CD4-positive, alpha-beta T cell (primary cell): ENCODE data around the gene ZNF764. TPM values are rescaled to one million over a fixed set of nuclear protein-coding genes. Genes with fewer than 3 reads are reported as not detected.

Experiments used
- ATAC-seq: fragments of 200-7000 bp; cut with Tn5 transposase; one replicate; pipeline ENCODE4 v1.10.0; 2022; ENCODE audit warnings: mild to moderate bottlenecking; ENCODE audit not compliant: poor library complexity
- CTCF ChIA-PET: fragments of 350-600 bp; sonication (Branson Sonifier 250); formaldehyde crosslinking; loops from one replicate; lab custom pipeline; 2021; ENCODE audit warnings: antibody characterized with exemption, inconsistent platforms; lab: Charles Lee
- POLR2A ChIA-PET: fragments of 350-600 bp; sonication (Branson Sonifier 250); formaldehyde crosslinking; loops from one replicate; lab custom pipeline; 2021; ENCODE audit warnings: antibody characterized with exemption, inconsistent platforms; lab: Charles Lee
- DNase-seq, 14 experiments: peaks; one replicate each; pipeline ENCODE4 v3.0.0-alpha.2; 2013 to 2020; ENCODE audit warnings: mixed read lengths in 2 of 14
- H3K27ac ChIP-seq, 2 donors: one replicate each; pipeline versions ENCODE4 v1.5.1 to v1.7.0; 2013; ENCODE audit warnings: low read length in 2 of 2, low read depth in 1 of 2, mild to moderate bottlenecking in 1 of 2
- H3K27me3 ChIP-seq, 2 experiments: 1 replicate in 1 of 2; 2 replicates in 1 of 2; pipeline versions ENCODE4 v1.6.1 to v1.7.0; 2013; ENCODE audit warnings: low read length in 2 of 2, control low read depth in 1 of 2, mild to moderate bottlenecking in 1 of 2, moderate library complexity in 1 of 2; ENCODE audit not compliant: insufficient read depth in 2 of 2, control insufficient read depth in 1 of 2
- H3K36me3 ChIP-seq: one replicate; pipeline ENCODE4 v1.6.1; 2013; ENCODE audit warnings: low read length, control low read depth; ENCODE audit not compliant: insufficient read depth
- H3K4me1 ChIP-seq: one replicate; pipeline ENCODE4 v1.6.1; 2013; ENCODE audit warnings: low read length, control low read depth; ENCODE audit not compliant: insufficient read depth
- H3K4me3 ChIP-seq: one replicate; pipeline ENCODE4 v1.5.1; 2013; ENCODE audit warnings: mild to moderate bottlenecking, low read length, moderate library complexity
- H3K9me3 ChIP-seq, 2 experiments: 1 replicate in 1 of 2; 2 replicates in 1 of 2; pipeline versions ENCODE4 v1.6.1 to v1.7.0; 2013; ENCODE audit warnings: low read length in 2 of 2, mild to moderate bottlenecking in 2 of 2, control low read depth in 1 of 2, moderate library complexity in 1 of 2; ENCODE audit not compliant: control insufficient read depth in 1 of 2, insufficient read depth in 1 of 2
- H3K27ac Mint-ChIP-seq: one replicate; pipeline ENCODE4 v1.8.0; 2020; ENCODE audit warnings: mixed read lengths
- H3K27me3 Mint-ChIP-seq: one replicate; pipeline ENCODE4 v1.8.0; 2021; ENCODE audit warnings: mixed read lengths
- H3K36me3 Mint-ChIP-seq: one replicate; pipeline ENCODE4 v1.8.0; 2021; ENCODE audit warnings: low read depth, mixed read lengths
- H3K4me1 Mint-ChIP-seq: one replicate; pipeline ENCODE4 v1.8.0; 2021; ENCODE audit warnings: low read depth, mixed read lengths
- H3K4me3 Mint-ChIP-seq: one replicate; pipeline ENCODE4 v1.8.0; 2020; ENCODE audit warnings: mild to moderate bottlenecking, mixed read lengths
- H3K9me3 Mint-ChIP-seq: one replicate; pipeline ENCODE4 v1.8.0; 2020; ENCODE audit warnings: mixed read lengths
- intact Hi-C, 2 experiments: fragments of 100-400 bp; cut with DNase I in 1 of 2; cut with micrococcal nuclease in 1 of 2; formaldehyde crosslinking; loops; one replicate each; pipeline versions ENCODE4 v1.15.1 to v1.9.0; 2023 to 2025; cut with DNase I, micrococcal nuclease
- total RNA-seq, 174 experiments: library from RNA in 2 of 174; stranded (reverse) in 2 of 174; gene quantifications; one replicate each; pipeline ENCODE4 v1.2.3 and lab custom pipeline; 2021 to 2026
- TF ChIP-seq, protein P1 (sequence below): fragments of 200-600 bp; IDR thresholded peaks from one replicate; pipeline ENCODE4 v1.8.0; 2022; ENCODE audit warnings: antibody characterized with exemption, mild to moderate bottlenecking

The ZNF764 gene
- total RNA-seq, 2 experiments from 2014 or later: 20.4 to 22.9 TPM

DNA sequence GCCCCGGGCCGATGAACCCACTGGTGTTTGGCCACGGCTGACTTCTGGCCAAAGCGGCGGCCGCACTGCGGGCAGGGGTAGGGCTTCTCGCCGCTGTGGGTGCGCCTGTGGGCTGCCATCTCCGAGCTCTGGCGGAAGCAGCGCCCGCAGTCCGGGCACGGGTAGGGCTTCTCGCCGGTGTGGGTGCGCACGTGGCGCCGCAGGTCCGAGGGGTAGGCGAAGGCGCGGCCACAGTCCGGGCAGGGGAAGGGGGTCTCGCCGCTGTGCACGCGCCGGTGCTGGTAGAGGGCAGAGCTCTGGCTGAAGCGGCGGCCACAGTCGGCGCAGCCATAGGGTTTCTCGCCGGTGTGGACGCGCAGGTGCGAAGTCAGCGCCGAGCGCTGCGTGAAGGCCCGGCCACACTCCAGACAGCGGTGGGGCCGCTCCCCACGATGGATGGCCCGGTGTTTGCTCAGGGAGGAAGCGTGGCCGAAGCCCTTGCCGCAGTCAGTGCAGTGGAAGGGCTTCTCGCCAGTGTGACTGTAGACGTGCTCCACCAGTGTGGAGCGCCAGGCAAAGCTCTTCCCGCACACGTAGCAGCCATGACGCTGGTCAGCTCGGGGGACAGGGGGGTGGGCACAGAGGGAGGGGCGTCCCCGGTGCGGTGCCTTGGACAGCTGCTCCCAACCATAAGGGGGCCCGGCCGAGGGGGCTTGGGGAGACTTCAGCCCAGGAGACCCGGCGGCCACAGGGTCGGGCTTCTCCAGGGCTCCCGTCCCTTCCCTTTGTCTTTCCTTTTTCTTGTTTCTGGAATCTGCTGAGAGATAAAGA, 2.7 kb downstream of the ZNF764 start:
- POLR2A ChIA-PET: interaction anchor here (1.2 to 4.3 kb wide), 3 partner anchors 16 to 25 kb away, joined by 3 to 152 read pairs (median 3); partner anchors contain the start of genes ZNF688 and ZNF747

DNA sequence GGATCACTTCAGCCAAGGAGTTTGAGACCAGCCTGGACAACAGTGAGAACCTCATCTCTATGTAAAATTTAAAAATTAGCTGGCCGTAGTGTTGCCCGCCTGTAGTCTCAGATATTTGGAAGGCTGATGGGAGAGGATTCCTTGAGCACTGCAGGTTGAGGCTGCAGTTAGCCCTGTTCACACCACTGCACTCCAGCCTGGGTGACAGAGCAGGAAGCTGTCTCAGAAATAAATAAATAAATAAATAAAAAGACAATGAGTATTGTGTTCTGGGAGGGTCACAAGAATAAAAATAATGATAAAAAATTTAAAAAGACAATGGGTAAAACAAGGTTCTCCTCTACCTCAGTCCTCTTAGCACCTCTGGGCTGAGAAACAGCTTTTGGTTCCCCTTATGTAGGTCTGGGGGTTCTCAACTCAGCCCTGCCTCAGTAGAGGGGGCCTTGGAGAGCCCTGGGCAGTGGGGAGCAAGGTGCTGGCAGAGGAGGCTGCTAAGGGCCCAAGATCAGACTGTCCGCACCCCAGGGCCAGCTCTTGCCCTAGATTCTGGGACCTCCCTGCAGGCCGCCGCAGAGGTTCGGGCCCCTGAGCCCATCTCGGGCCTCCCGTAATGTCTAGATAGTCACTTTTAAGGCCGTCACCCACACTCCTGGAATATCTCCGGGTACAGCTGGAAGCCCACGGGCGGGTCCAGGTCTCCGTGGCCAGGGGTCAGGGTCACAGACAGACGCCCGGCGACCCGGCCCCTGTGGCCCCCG, 3.4 kb downstream of the ZNF764 start:
- DNase-seq: no peak
- H3K36me3 Mint-ChIP-seq: peaks cover 44% of the 10 kb centered on the region
- H3K27ac ChIP-seq: no peak overlapping the region
- TF ChIP-seq, protein P1, sequence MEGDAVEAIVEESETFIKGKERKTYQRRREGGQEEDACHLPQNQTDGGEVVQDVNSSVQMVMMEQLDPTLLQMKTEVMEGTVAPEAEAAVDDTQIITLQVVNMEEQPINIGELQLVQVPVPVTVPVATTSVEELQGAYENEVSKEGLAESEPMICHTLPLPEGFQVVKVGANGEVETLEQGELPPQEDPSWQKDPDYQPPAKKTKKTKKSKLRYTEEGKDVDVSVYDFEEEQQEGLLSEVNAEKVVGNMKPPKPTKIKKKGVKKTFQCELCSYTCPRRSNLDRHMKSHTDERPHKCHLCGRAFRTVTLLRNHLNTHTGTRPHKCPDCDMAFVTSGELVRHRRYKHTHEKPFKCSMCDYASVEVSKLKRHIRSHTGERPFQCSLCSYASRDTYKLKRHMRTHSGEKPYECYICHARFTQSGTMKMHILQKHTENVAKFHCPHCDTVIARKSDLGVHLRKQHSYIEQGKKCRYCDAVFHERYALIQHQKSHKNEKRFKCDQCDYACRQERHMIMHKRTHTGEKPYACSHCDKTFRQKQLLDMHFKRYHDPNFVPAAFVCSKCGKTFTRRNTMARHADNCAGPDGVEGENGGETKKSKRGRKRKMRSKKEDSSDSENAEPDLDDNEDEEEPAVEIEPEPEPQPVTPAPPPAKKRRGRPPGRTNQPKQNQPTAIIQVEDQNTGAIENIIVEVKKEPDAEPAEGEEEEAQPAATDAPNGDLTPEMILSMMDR: no peak
- no peaks in the 10 kb centered on the region for H3K27me3 ChIP-seq
- CTCF ChIA-PET: interaction anchor here (1.1 to 5.8 kb wide), 2 partner anchors 20 to 44 kb away, joined by 4 to 40 read pairs; partner anchors contain the start of gene ZNF747
- H3K36me3 ChIP-seq: peaks cover 35% of the 10 kb centered on the region
- ATAC-seq: no peak
- POLR2A ChIA-PET: interaction anchor here (0.8 to 2.7 kb wide), 4 partner anchors 17 to 96 kb away, joined by 3 to 12 read pairs (median 3); partner anchors contain the start of genes ZNF688 and ZNF747
- H3K9me3 ChIP-seq: no peaks in the 10 kb centered on the region
- H3K27me3 Mint-ChIP-seq: no peaks in the 10 kb centered on the region
- intact Hi-C loops: loop anchor here in 1 of 2 experiments (5.0 kb wide), 5 partner anchors 43 to 197 kb away; partner anchors contain the start of genes CD2BP2, DCTPP1 and SEPHS2
- H3K4me1 Mint-ChIP-seq: peaks cover 55% of the 10 kb centered on the region
- no peaks in the 10 kb centered on the region for H3K9me3 Mint-ChIP-seq
- peaks cover 80% of the 10 kb centered on the region for H3K4me1 ChIP-seq
- H3K4me3 ChIP-seq: no peak overlapping the region
- peak overlapping the region; percentile 89 for H3K27ac Mint-ChIP-seq
- H3K4me3 Mint-ChIP-seq: peak overlapping the region; percentile 48

More for the DNA sequence above, 2.7 kb downstream of the ZNF764 start:
- H3K27ac Mint-ChIP-seq: peak overlapping the region; percentile 94
- H3K9me3 ChIP-seq: no peaks in the 10 kb centered on the region
- no peak overlapping the region for H3K4me3 ChIP-seq
- no peaks in the 10 kb centered on the region for H3K9me3 Mint-ChIP-seq
- peaks cover 55% of the 10 kb centered on the region for H3K4me1 Mint-ChIP-seq
- CTCF ChIA-PET: no interaction called here
- ATAC-seq: no peak
- H3K27me3 ChIP-seq: no peaks in the 10 kb centered on the region
- no peaks in the 10 kb centered on the region for H3K27me3 Mint-ChIP-seq
- peaks cover 35% of the 10 kb centered on the region for H3K36me3 ChIP-seq
- TF ChIP-seq, protein P1: no peak
- intact Hi-C loops: loop anchor here in 1 of 2 experiments (5.0 kb wide), 5 partner anchors 42 to 198 kb away; partner anchors contain the start of genes CD2BP2, DCTPP1 and SEPHS2
- H3K4me1 ChIP-seq: peaks cover 80% of the 10 kb centered on the region
- no peak for DNase-seq
- no peak overlapping the region for H3K27ac ChIP-seq
- peak overlapping the region; percentile 79 for H3K4me3 Mint-ChIP-seq
- H3K36me3 Mint-ChIP-seq: peaks cover 44% of the 10 kb centered on the region

DNA sequence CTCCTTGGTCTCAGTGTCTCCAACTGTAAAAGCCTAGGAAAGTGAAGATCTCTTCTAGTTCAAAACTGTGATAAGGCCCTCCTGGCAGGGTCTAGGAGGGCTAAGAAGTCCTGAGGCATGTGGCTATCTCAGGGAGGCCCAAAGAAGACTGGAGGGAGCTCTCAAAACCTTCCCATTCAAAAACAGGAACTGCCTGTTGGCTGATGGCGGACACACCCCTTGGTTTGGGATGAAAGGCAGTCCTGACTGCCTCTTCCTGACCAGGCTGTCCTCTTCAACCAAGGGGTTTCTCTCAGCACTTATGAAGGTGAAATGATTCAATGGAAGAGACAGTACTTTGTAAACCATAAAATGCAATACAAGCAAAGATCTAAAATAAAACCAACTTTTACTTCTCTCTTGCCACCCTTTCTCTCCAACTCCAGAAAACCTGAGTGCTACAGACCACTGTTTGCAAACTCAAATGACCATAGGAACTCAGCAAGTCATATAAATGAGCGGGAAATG, 4.7 kb downstream of the ZNF764 start:
- intact Hi-C loops: no loop called here
- peaks cover 44% of the 10 kb centered on the region for H3K36me3 Mint-ChIP-seq
- peak overlapping the region; percentile 48 to 56 for H3K27ac ChIP-seq
- CTCF ChIA-PET: interaction anchor here (5.8 kb wide), 1 partner anchor 19 kb away, joined by 40 read pairs; the partner anchor contains the start of gene ZNF747
- peaks cover 35% of the 10 kb centered on the region for H3K36me3 ChIP-seq
- H3K4me3 ChIP-seq: no peak overlapping the region
- peaks cover 52% of the 10 kb centered on the region for H3K4me1 Mint-ChIP-seq
- peak overlapping the region; percentile 89 for H3K27ac Mint-ChIP-seq
- H3K27me3 Mint-ChIP-seq: no peaks in the 10 kb centered on the region
- peak overlapping the region; percentile 50 for H3K4me3 Mint-ChIP-seq
- H3K27me3 ChIP-seq: no peaks in the 10 kb centered on the region
- no peaks in the 10 kb centered on the region for H3K9me3 ChIP-seq
- no peaks in the 10 kb centered on the region for H3K9me3 Mint-ChIP-seq
- TF ChIP-seq, protein P1: no peak
- no peak for ATAC-seq
- no peak for DNase-seq
- H3K4me1 ChIP-seq: peaks cover 78% of the 10 kb centered on the region
- POLR2A ChIA-PET: interaction anchor here (1.2 to 2.7 kb wide), 2 partner anchors 18 to 124 kb away, joined by 4 to 12 read pairs; partner anchors contain the start of genes DCTPP1 and ZNF688
